ENCODE results near the gene PRDM5. TPM values are rescaled to one million over a fixed set of nuclear protein-coding genes. Genes with fewer than 3 reads are reported as not detected.
"Not testable (repeated sequence)": the region's sequence is repeated elsewhere in the genome, so short reads cannot be mapped to it uniquely, and the experiment has no call there.

The PRDM5 gene
- total RNA-seq, 1 experiment from 2014 or later, result 1.4 TPM

GRCh38 chr4:120672076-120672475 is 250.4 kb downstream of the PRDM5 start:
- H2AFZ ChIP-seq (ENCODE audit: low read length), result no peak overlapping the region
- H3K4me1 ChIP-seq (ENCODE audit: low read length), result no peaks in the 10 kb centered on the region
- no peaks in the 10 kb centered on the region for H3K79me2 ChIP-seq (ENCODE audit: low read length)
- H3K9me3 ChIP-seq (ENCODE audit: low read length), result no peaks in the 10 kb centered on the region
- H3K27me3 ChIP-seq (ENCODE audit: low read length), result no peaks in the 10 kb centered on the region
- no peak overlapping the region for H3K4me2 ChIP-seq (ENCODE audit: low read depth, low read length, poor library complexity, severe bottlenecking)
- H3K9me2 ChIP-seq (replicated peaks; ENCODE audit: insufficient read depth, low read length), result no peaks in the 10 kb centered on the region
- H3K4me3 ChIP-seq (ENCODE audit: low read length), result no peak overlapping the region
- no peak for DNase-seq
- no peak overlapping the region for H3K9ac ChIP-seq (ENCODE audit: low read length)
- H4K20me1 ChIP-seq (ENCODE audit: insufficient read depth, low read depth, low read length), result no peaks in the 10 kb centered on the region
- no peak overlapping the region for H3K27ac ChIP-seq (ENCODE audit: low read length)
- H3K36me3 ChIP-seq (ENCODE audit: insufficient read depth, low read length), result no peaks in the 10 kb centered on the region

- Histone ChIP-seq H3K9ac (ENCODE audit: low read length) (no peak overlapping the region), H3K4me3 (ENCODE audit: low read length) (no peak overlapping the region), H4K20me1 (ENCODE audit: insufficient read depth, low read depth, low read length) (no peaks in the 10 kb centered on the region), H3K36me3 (ENCODE audit: insufficient read depth, low read length) (no peaks in the 10 kb centered on the region), H3K27ac (ENCODE audit: low read length) (no peak overlapping the region), H3K9me2 (replicated peaks; ENCODE audit: insufficient read depth, low read length) (no peaks in the 10 kb centered on the region), H3K79me2 (ENCODE audit: low read length) (no peaks in the 10 kb centered on the region), H3K9me3 (ENCODE audit: low read length) (no peaks in the 10 kb centered on the region), H3K4me2 (ENCODE audit: low read depth, low read length, poor library complexity, severe bottlenecking) (no peak overlapping the region), H3K27me3 (ENCODE audit: low read length) (no peaks in the 10 kb centered on the region), H2AFZ (ENCODE audit: low read length) (no peak overlapping the region), H3K4me1 (ENCODE audit: low read length) (no peaks in the 10 kb centered on the region)
- no peak for DNase-seq
Measured at GRCh38 chr4:120671538-120671937, 251.0 kb downstream of the PRDM5 start.

GRCh38 chr4:120667102-120667501 is 255.4 kb downstream of the PRDM5 start:
- Histone ChIP-seq H4K20me1 (ENCODE audit: insufficient read depth, low read depth, low read length) (no peaks in the 10 kb centered on the region), H3K4me1 (ENCODE audit: low read length) (no peaks in the 10 kb centered on the region), H3K4me3 (ENCODE audit: low read length) (no peak overlapping the region), H3K27me3 (ENCODE audit: low read length) (peaks cover 2% of the 10 kb centered on the region; the same call in 1 of the 2 replicates), H3K9me2 (replicated peaks; ENCODE audit: insufficient read depth, low read length) (no peaks in the 10 kb centered on the region; the same call in 1 of the 2 replicates), H3K79me2 (ENCODE audit: low read length) (no peaks in the 10 kb centered on the region), H3K4me2 (ENCODE audit: low read depth, low read length, poor library complexity, severe bottlenecking) (no peak overlapping the region), H3K9me3 (ENCODE audit: low read length) (no peaks in the 10 kb centered on the region), H3K36me3 (ENCODE audit: insufficient read depth, low read length) (no peaks in the 10 kb centered on the region), H3K27ac (ENCODE audit: low read length) (no peak overlapping the region), H3K9ac (ENCODE audit: low read length) (no peak overlapping the region), H2AFZ (ENCODE audit: low read length) (no peak overlapping the region)
- no peak for DNase-seq

- Histone ChIP-seq H3K4me1 (ENCODE audit: low read length) (no peaks in the 10 kb centered on the region), H3K9ac (ENCODE audit: low read length) (no peak overlapping the region), H2AFZ (ENCODE audit: low read length) (no peak overlapping the region), H4K20me1 (ENCODE audit: insufficient read depth, low read depth, low read length) (no peaks in the 10 kb centered on the region), H3K4me3 (ENCODE audit: low read length) (no peak overlapping the region), H3K9me2 (replicated peaks; ENCODE audit: insufficient read depth, low read length) (no peaks in the 10 kb centered on the region; the same call in 1 of the 2 replicates), H3K9me3 (ENCODE audit: low read length) (no peaks in the 10 kb centered on the region), H3K79me2 (ENCODE audit: low read length) (no peaks in the 10 kb centered on the region), H3K36me3 (ENCODE audit: insufficient read depth, low read length) (no peaks in the 10 kb centered on the region), H3K27me3 (ENCODE audit: low read length) (peaks cover 2% of the 10 kb centered on the region; the same call in 1 of the 2 replicates), H3K27ac (ENCODE audit: low read length) (no peak overlapping the region), H3K4me2 (ENCODE audit: low read depth, low read length, poor library complexity, severe bottlenecking) (no peak overlapping the region)
- no peak for DNase-seq
Measured at GRCh38 chr4:120664851-120665250, 257.7 kb downstream of the PRDM5 start.

- Histone ChIP-seq H3K9me2 (replicated peaks; ENCODE audit: insufficient read depth, low read length) (no peaks in the 10 kb centered on the region; the same call in 1 of the 2 replicates), H3K9me3 (ENCODE audit: low read length) (no peaks in the 10 kb centered on the region), H3K27me3 (ENCODE audit: low read length) (no peaks in the 10 kb centered on the region; the same call in 1 of the 2 replicates), H4K20me1 (ENCODE audit: insufficient read depth, low read depth, low read length) (no peaks in the 10 kb centered on the region), H3K4me2 (ENCODE audit: low read depth, low read length, poor library complexity, severe bottlenecking) (no peak overlapping the region), H3K4me1 (ENCODE audit: low read length) (no peaks in the 10 kb centered on the region), H3K79me2 (ENCODE audit: low read length) (no peaks in the 10 kb centered on the region), H3K27ac (ENCODE audit: low read length) (no peak overlapping the region), H3K4me3 (ENCODE audit: low read length) (no peak overlapping the region), H3K9ac (ENCODE audit: low read length) (no peak overlapping the region), H3K36me3 (ENCODE audit: insufficient read depth, low read length) (no peaks in the 10 kb centered on the region), H2AFZ (ENCODE audit: low read length) (no peak overlapping the region)
- no peak for DNase-seq
Measured at GRCh38 chr4:120659616-120660170, 262.8 kb downstream of the PRDM5 start.

GRCh38 chr4:120658772-120659171 is 263.8 kb downstream of the PRDM5 start:
- Histone ChIP-seq H4K20me1 (ENCODE audit: insufficient read depth, low read depth, low read length) (no peaks in the 10 kb centered on the region), H2AFZ (ENCODE audit: low read length) (no peak overlapping the region), H3K4me3 (ENCODE audit: low read length) (no peak overlapping the region), H3K4me2 (ENCODE audit: low read depth, low read length, poor library complexity, severe bottlenecking) (no peak overlapping the region), H3K27me3 (ENCODE audit: low read length) (no peaks in the 10 kb centered on the region), H3K27ac (ENCODE audit: low read length) (no peak overlapping the region), H3K79me2 (ENCODE audit: low read length) (no peaks in the 10 kb centered on the region), H3K9me2 (replicated peaks; ENCODE audit: insufficient read depth, low read length) (no peaks in the 10 kb centered on the region; the same call in 1 of the 2 replicates), H3K9me3 (ENCODE audit: low read length) (no peaks in the 10 kb centered on the region), H3K36me3 (ENCODE audit: insufficient read depth, low read length) (no peaks in the 10 kb centered on the region), H3K9ac (ENCODE audit: low read length) (no peak overlapping the region), H3K4me1 (ENCODE audit: low read length) (no peaks in the 10 kb centered on the region)
- no peak for DNase-seq

- no peaks in the 10 kb centered on the region for H3K36me3 ChIP-seq (ENCODE audit: insufficient read depth, low read length)
- no peak overlapping the region for H3K4me3 ChIP-seq (ENCODE audit: low read length)
- H2AFZ ChIP-seq (ENCODE audit: low read length), result no peak overlapping the region
- no peaks in the 10 kb centered on the region for H3K79me2 ChIP-seq (ENCODE audit: low read length)
- H3K27ac ChIP-seq (ENCODE audit: low read length), result no peak overlapping the region
- no peaks in the 10 kb centered on the region for H3K27me3 ChIP-seq (ENCODE audit: low read length)
- H4K20me1 ChIP-seq (ENCODE audit: insufficient read depth, low read depth, low read length), result no peaks in the 10 kb centered on the region
- no peaks in the 10 kb centered on the region for H3K9me3 ChIP-seq (ENCODE audit: low read length)
- H3K4me2 ChIP-seq (ENCODE audit: low read depth, low read length, poor library complexity, severe bottlenecking), result no peak overlapping the region
- no peak for DNase-seq
- H3K9me2 ChIP-seq (replicated peaks; ENCODE audit: insufficient read depth, low read length), result no peaks in the 10 kb centered on the region
- no peaks in the 10 kb centered on the region for H3K4me1 ChIP-seq (ENCODE audit: low read length)
- H3K9ac ChIP-seq (ENCODE audit: low read length), result no peak overlapping the region
Measured at GRCh38 chr4:120653804-120654573, 268.5 kb downstream of the PRDM5 start.

- H3K27ac ChIP-seq (ENCODE audit: low read length); H3K79me2 ChIP-seq (ENCODE audit: low read length); H3K9ac ChIP-seq (ENCODE audit: low read length); DNase-seq; H2AFZ ChIP-seq (ENCODE audit: low read length); H3K9me3 ChIP-seq (ENCODE audit: low read length); H3K4me2 ChIP-seq (ENCODE audit: low read depth, low read length, poor library complexity, severe bottlenecking); H3K27me3 ChIP-seq (ENCODE audit: low read length); H3K36me3 ChIP-seq (ENCODE audit: insufficient read depth, low read length); H4K20me1 ChIP-seq (ENCODE audit: insufficient read depth, low read depth, low read length); H3K4me1 ChIP-seq (ENCODE audit: low read length); H3K9me2 ChIP-seq (replicated peaks; ENCODE audit: insufficient read depth, low read length); H3K4me3 ChIP-seq (ENCODE audit: low read length): not testable (repeated sequence)
Measured at GRCh38 chr4:120648336-120648735, 274.2 kb downstream of the PRDM5 start.

Data from Karpas-422 (cell line).